Spleen (tissue), 11 donors: Measurements from ENCODE around the gene PRR15L. TPM values are rescaled to one million over a fixed set of nuclear protein-coding genes. Genes with fewer than 3 reads are reported as not detected.

Experiments used
- DNase-seq: peaks from one replicate; pipeline ENCODE4 v3.0.0-alpha.2; 2020
- H3K27ac ChIP-seq, 8 donors: fragments of 200-600 bp; sonication (generic) in 7 of 8; 1 replicate in 4 of 8; 2 replicates in 4 of 8; pipeline versions ENCODE4 v1.5.0 to v1.8.0; 2016 to 2021; ENCODE audit warnings: inconsistent platforms in 4 of 8, mild to moderate bottlenecking in 4 of 8, moderate library complexity in 1 of 8
- H3K27me3 ChIP-seq, 7 donors: fragments of 200-600 bp; sonication (generic) in 6 of 7; replicated peaks in 1 of 7; 1 replicate in 4 of 7; 2 replicates in 3 of 7; pipeline versions ENCODE4 v1.5.0 to v1.8.0; 2016 to 2021; ENCODE audit warnings: inconsistent platforms in 3 of 7, mild to moderate bottlenecking in 1 of 7
- H3K36me3 ChIP-seq, 6 donors: fragments of 200-600 bp; sonication (generic) in 5 of 6; 1 replicate in 4 of 6; 2 replicates in 2 of 6; pipeline versions ENCODE4 v1.5.0 to v1.8.0; 2016 to 2021; ENCODE audit warnings: inconsistent platforms in 2 of 6
- H3K4me1 ChIP-seq, 6 donors: fragments of 200-600 bp; sonication (generic) in 5 of 6; 1 replicate in 3 of 6; 2 replicates in 3 of 6; pipeline versions ENCODE4 v1.5.0 to v1.8.0; 2016 to 2021; ENCODE audit warnings: inconsistent platforms in 3 of 6
- H3K4me3 ChIP-seq, 8 donors: fragments of 200-600 bp; sonication (generic) in 7 of 8; 1 replicate in 4 of 8; 2 replicates in 4 of 8; pipeline versions ENCODE4 v1.5.0 to v1.8.0; 2016 to 2021; ENCODE audit warnings: inconsistent platforms in 4 of 8, mild to moderate bottlenecking in 4 of 8, moderate library complexity in 2 of 8
- H3K9me3 ChIP-seq, 8 donors: fragments of 200-600 bp; sonication (generic) in 7 of 8; 1 replicate in 4 of 8; 2 replicates in 4 of 8; pipeline versions ENCODE4 v1.5.0 to v1.8.0; 2016 to 2021; ENCODE audit warnings: inconsistent platforms in 4 of 8
- POLR2A ChIP-seq, 3 donors: fragments of 450-650 bp; IDR thresholded peaks; one replicate each; pipeline ENCODE4 v1.5.1; 2017; ENCODE audit warnings: antibody characterized with exemption in 3 of 3, mild to moderate bottlenecking in 1 of 3
- POLR2AphosphoS5 ChIP-seq, 3 donors: sonication (generic); formaldehyde crosslinking; IDR thresholded peaks; one replicate each; pipeline ENCODE4 v1.5.1; 2017; ENCODE audit warnings: antibody characterized with exemption in 3 of 3
- WGBS, 5 donors: extraction: QIAGEN DNeasy Blood & Tissue Kit in 3 of 5; methylation state at CpG; one replicate each; pipeline versions ENCODE4 v1.1.5 to v1.1.7; 2013 to 2018; 5-methylcytosine and 5-hydroxymethylcytosine counted together
- intact Hi-C: fragments of 100-400 bp; cut with DNase I; formaldehyde crosslinking; loops from one replicate; pipeline ENCODE4 v1.15.0; 2023; ENCODE audit warnings: low total_unique reads
- polyA plus RNA-seq, 3 donors: library from polyadenylated mRNA; stranded (reverse); fragments of 200-250 nt; gene quantifications; one replicate each; pipeline ENCODE4 v1.2.1, GENCODE V29; 2013
- total RNA-seq, 7 donors: library from RNA; depleted of rRNA in 3 of 7; stranded (reverse); fragments of >200 nt in 3 of 7; fragmentation: NEBNext Ultra II Directional in 4 of 7; extraction: Animal tissue kit (Norgen Biotek cat#: 25700) in 4 of 7; gene quantifications; one replicate each; pipeline versions ENCODE4 v1.1.0 to v1.2.1, GENCODE V29; 2016 to 2021
- TF ChIP-seq, protein P1 (sequence below), 11 experiments: fragments of 200-600 bp in 7 of 11; fragments of 450-650 bp in 4 of 11; sonication (generic) in 4 of 11; IDR thresholded peaks in 8 of 11; conservative IDR thresholded peaks in 3 of 11; 1 replicate in 7 of 11; 2 replicates in 4 of 11; pipeline versions ENCODE4 v1.4.0 to v1.8.0; 2016 to 2021; ENCODE audit warnings: antibody characterized with exemption in 11 of 11, inconsistent platforms in 4 of 11, mild to moderate bottlenecking in 1 of 11
- donor health status: healthy with polysubstance abuse.
- donor health status: DM: no; HTN: no; CAD: no; lungs with moderate emphysema.
- donor health status: DM: no; HTN: no; CAD: no.
- donor health status: Bipolar disorder and iron deficiency.
- donor health status: healthy.
- donor health status: DM: no; HTN: no; CAD: no.
- donor health status: DM: yes; HTN: yes; CAD: no.

Gene PRR15L
- total and polyA plus RNA-seq, 10 donors, result 0.16 TPM; not detected in 9

GRCh38 chr17:47946929-47947397 lies 10.7 kb downstream of the PRR15L start:
- no peak for DNase-seq
- TF ChIP-seq, protein P1, sequence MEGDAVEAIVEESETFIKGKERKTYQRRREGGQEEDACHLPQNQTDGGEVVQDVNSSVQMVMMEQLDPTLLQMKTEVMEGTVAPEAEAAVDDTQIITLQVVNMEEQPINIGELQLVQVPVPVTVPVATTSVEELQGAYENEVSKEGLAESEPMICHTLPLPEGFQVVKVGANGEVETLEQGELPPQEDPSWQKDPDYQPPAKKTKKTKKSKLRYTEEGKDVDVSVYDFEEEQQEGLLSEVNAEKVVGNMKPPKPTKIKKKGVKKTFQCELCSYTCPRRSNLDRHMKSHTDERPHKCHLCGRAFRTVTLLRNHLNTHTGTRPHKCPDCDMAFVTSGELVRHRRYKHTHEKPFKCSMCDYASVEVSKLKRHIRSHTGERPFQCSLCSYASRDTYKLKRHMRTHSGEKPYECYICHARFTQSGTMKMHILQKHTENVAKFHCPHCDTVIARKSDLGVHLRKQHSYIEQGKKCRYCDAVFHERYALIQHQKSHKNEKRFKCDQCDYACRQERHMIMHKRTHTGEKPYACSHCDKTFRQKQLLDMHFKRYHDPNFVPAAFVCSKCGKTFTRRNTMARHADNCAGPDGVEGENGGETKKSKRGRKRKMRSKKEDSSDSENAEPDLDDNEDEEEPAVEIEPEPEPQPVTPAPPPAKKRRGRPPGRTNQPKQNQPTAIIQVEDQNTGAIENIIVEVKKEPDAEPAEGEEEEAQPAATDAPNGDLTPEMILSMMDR (IDR thresholded peaks at IDR 0.05 in 8 of 11, conservative IDR thresholded peaks at IDR 0.05 in 3 of 11), result peak; percentile 27 to 89 (median 81)
- no peak for TF ChIP-seq POLR2A (IDR thresholded peaks at IDR 0.05)
- no peak for TF ChIP-seq POLR2AphosphoS5 (IDR thresholded peaks at IDR 0.05)
- H3K27me3 ChIP-seq, result no peaks in the 10 kb centered on the region
- peaks cover 15 to 74% (median 50%) of the 10 kb centered on the region in 6 donors for H3K4me1 ChIP-seq
- no peak overlapping the region for H3K4me3 ChIP-seq
- WGBS, 5 donors, result 21 to 37% (median 30%) methylated on average over 2 of the region's 2 CpGs
- intact Hi-C loops, result no loop called here
- H3K9me3 ChIP-seq, result no peaks in the 10 kb centered on the region
- H3K27ac ChIP-seq, result peak overlapping the region in 1 of 8 donors; percentile 44
- H3K36me3 ChIP-seq, result peaks cover 0 to 51% (median 13%) of the 10 kb centered on the region in 6 donors

DNA sequence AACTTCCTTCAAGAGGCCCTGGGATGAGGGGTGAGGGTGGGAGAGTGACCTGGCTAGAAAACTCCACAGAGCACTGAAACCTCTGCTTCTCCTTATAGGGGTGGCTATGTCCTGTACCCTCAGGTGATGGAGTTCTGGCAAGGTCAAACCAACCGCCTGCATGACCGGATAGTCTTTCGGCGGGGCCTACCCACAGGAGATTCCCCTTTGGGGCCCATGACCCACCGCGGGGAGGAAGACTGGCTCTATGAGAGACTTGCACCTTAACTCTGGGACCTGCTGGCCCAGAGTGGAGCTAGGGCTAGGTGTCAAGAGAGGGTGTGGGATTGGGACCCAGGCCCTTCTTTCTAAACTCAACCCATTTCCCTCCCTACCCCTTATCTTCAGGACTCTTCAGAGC lies 11.2 kb downstream of the PRR15L start:
- Histone ChIP-seq H3K4me1 (peaks cover 15 to 78% (median 53%) of the 10 kb centered on the region in 6 donors), H3K27me3 (no peaks in the 10 kb centered on the region), H3K27ac (peak overlapping the region in 3 of 8 donors; percentile 34 to 57 (median 44)), H3K4me3 (no peak overlapping the region), H3K9me3 (no peaks in the 10 kb centered on the region), H3K36me3 (peaks cover 0 to 51% (median 13%) of the 10 kb centered on the region in 6 donors)
- DNase-seq, result no peak
- TF ChIP-seq POLR2AphosphoS5 (IDR thresholded peaks at IDR 0.05) (no peak), POLR2A (IDR thresholded peaks at IDR 0.05) (no peak)
- TF ChIP-seq, protein P1 (IDR thresholded peaks at IDR 0.05 in 8 of 11, conservative IDR thresholded peaks at IDR 0.05 in 3 of 11), result no peak
- WGBS, 5 donors, result 87 to 100% (median 91%) methylated on average over 2 to 6 of the region's 6 CpGs
- intact Hi-C loops, result no loop called here

DNA sequence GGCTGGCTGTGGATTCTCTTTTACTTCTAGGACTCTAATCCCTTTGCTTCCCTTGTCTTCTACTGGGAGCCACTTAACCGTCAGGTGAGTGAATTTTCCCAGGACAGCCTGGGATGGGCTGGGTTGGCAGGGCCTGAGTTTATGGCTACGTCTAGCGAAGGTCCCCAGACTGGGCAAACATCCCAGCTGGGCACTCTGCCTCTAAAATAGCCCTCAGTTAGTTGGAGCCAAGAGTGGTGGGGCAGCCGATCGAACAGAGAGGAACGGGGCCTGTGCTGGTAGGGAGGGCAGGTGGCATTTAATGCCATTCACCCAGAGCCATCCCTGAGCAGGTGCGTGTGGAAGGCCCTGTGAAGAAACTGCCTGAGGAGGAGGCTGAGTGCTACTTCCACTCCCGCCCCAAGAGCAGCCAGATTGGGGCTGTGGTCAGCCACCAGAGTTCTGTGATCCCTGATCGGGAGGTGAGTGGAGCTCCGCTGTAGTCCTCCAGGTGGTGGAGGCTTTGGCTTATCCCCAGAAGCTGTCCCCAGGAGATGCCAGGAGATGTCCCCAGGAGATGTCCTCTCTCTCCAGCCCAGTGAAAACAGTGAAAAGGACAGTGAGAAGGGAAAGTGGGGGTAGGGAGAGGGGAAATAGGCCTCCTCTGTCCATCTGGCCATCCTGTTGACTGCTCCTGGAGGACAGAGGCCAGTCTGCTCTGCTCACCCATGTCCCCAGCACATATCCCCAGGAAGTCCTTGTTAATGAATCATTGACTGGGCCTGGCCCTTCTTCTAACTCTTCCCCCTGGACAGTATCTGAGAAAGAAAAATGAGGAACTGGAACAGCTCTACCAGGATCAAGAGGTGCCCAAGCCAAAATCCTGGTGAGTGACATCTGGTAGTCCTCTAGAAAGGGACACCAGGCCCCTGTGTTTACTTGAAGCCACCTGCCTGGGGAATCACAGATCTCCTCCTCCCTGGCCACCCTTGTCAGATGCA lies 11.9 kb downstream of the PRR15L start:
- H3K27ac ChIP-seq, result peak overlapping the region in 5 of 8 donors; percentile 15 to 57 (median 34)
- H3K36me3 ChIP-seq, result peaks cover 0 to 51% (median 13%) of the 10 kb centered on the region in 6 donors
- H3K4me1 ChIP-seq, result peaks cover 17 to 82% (median 57%) of the 10 kb centered on the region in 6 donors
- no peak overlapping the region for H3K4me3 ChIP-seq
- no peak for DNase-seq
- intact Hi-C loops, result no loop called here
- H3K27me3 ChIP-seq, result no peaks in the 10 kb centered on the region
- TF ChIP-seq POLR2AphosphoS5 (IDR thresholded peaks at IDR 0.05) (no peak), POLR2A (IDR thresholded peaks at IDR 0.05) (no peak)
- TF ChIP-seq, protein P1 (IDR thresholded peaks at IDR 0.05 in 8 of 11, conservative IDR thresholded peaks at IDR 0.05 in 3 of 11), result no peak
- H3K9me3 ChIP-seq, result no peaks in the 10 kb centered on the region
- 84 to 94% (median 91%) methylated on average over 10 of the region's 10 CpGs for WGBS, 5 donors

- H3K27ac ChIP-seq, result peak overlapping the region in 5 of 8 donors; percentile 23 to 57 (median 34)
- no peak for DNase-seq
- WGBS, 5 donors, result 56 to 68% (median 64%) methylated on average over 8 of the region's 8 CpGs
- no peak overlapping the region for H3K4me3 ChIP-seq
- H3K4me1 ChIP-seq, result peaks cover 19 to 85% (median 57%) of the 10 kb centered on the region in 6 donors
- intact Hi-C loops, result no loop called here
- H3K36me3 ChIP-seq, result peaks cover 0 to 51% (median 13%) of the 10 kb centered on the region in 6 donors
- TF ChIP-seq POLR2AphosphoS5 (IDR thresholded peaks at IDR 0.05) (no peak), POLR2A (IDR thresholded peaks at IDR 0.05) (no peak)
- TF ChIP-seq, protein P1 (IDR thresholded peaks at IDR 0.05 in 8 of 11, conservative IDR thresholded peaks at IDR 0.05 in 3 of 11), result no peak
- H3K27me3 ChIP-seq, result no peaks in the 10 kb centered on the region
- no peaks in the 10 kb centered on the region for H3K9me3 ChIP-seq
Observed at GRCh38 chr17:47945080-47945479, 12.6 kb downstream of the PRR15L start.
